Panc1 (cell line): ENCODE data around the gene NIPA2. TPM values are rescaled to one million over a fixed set of nuclear protein-coding genes. Genes with fewer than 3 reads are reported as not detected.
A peak's percentile ranks its signal among the peaks of the same experiment; 100 is the strongest.

Source experiments
- ATAC-seq: fragments of 200-7000 bp; cut with Tn5 transposase; 2 replicates; pipeline ENCODE4 v1.9.1; 2020; ENCODE audit warnings: mild to moderate bottlenecking, moderate library complexity
- BruUV-seq: library from RNA; stranded (reverse); fragments of 400-500 nt; replicated peaks from 2 replicates; lab custom pipeline; 2021; lab: Mats Ljungman, UMichigan
- CTCF ChIA-PET: fragments of 300-600 bp; sonication (Branson Sonifier 250); formaldehyde crosslinking; loops from one replicate; lab custom pipeline; 2022; ENCODE audit warnings: antibody characterized with exemption; lab: Charles Lee
- POLR2A ChIA-PET: fragments of 300-600 bp; sonication (Branson Sonifier 250); formaldehyde crosslinking; loops from one replicate; lab custom pipeline; 2022; ENCODE audit warnings: antibody characterized with exemption; lab: Charles Lee
- DNase-seq: peaks from one replicate; pipeline ENCODE4 v3.0.0-alpha.2; 2010; ENCODE audit warnings: low read depth, low spot score
- H3K27ac ChIP-seq: 2 replicates; pipeline ENCODE4 v1.5.1; 2011; ENCODE audit warnings: mild to moderate bottlenecking, low read length, inconsistent platforms
- H3K27me3 ChIP-seq: fragments of 200-500 bp; sonication (Bioruptor generic); 2 replicates; pipeline ENCODE4 v1.6.0; 2014; ENCODE audit warnings: low read length, inconsistent platforms; ENCODE audit not compliant: control insufficient read depth, insufficient read depth
- H3K36me3 ChIP-seq: fragments of 200-500 bp; sonication (Bioruptor generic); 2 replicates; pipeline ENCODE4 v1.5.1; 2014; ENCODE audit warnings: inconsistent platforms, mild to moderate bottlenecking, low read length, moderate library complexity; ENCODE audit not compliant: control insufficient read depth, insufficient read depth
- H3K4me1 ChIP-seq: 2 replicates; pipeline ENCODE4 v1.5.1; 2011; ENCODE audit warnings: inconsistent platforms, mild to moderate bottlenecking, low read length, moderate library complexity; ENCODE audit not compliant: control insufficient read depth, insufficient read depth
- H3K4me3 ChIP-seq, 2 experiments: 2 replicates each; pipeline ENCODE4 v1.5.1; 2011 to 2012; ENCODE audit warnings: low read depth in 2 of 2, low read length in 2 of 2, mild to moderate bottlenecking in 2 of 2, inconsistent platforms in 1 of 2, moderate library complexity in 1 of 2
- H3K9me3 ChIP-seq: fragments of 200-500 bp; sonication (Bioruptor generic); 2 replicates; pipeline ENCODE4 v1.5.1; 2014; ENCODE audit warnings: low read depth, mild to moderate bottlenecking, inconsistent platforms, low read length, moderate library complexity; ENCODE audit not compliant: control insufficient read depth, insufficient read depth
- CTCF ChIP-seq: fragments of 450-650 bp; IDR thresholded peaks from 2 replicates; pipeline ENCODE4 v1.5.1; 2017; ENCODE audit warnings: mild to moderate bottlenecking
- POLR2AphosphoS5 ChIP-seq: IDR thresholded peaks from 2 replicates; pipeline ENCODE4 v1.6.1; 2012; ENCODE audit warnings: mild to moderate bottlenecking, low read depth, low read length, moderate library complexity
- SIN3A ChIP-seq: IDR thresholded peaks from 2 replicates; pipeline ENCODE4 v1.6.1; 2012; ENCODE audit warnings: low read depth, mild to moderate bottlenecking, low read length, moderate library complexity, borderline replicate concordance; ENCODE audit not compliant: insufficient read depth
- TCF7L2 ChIP-seq: IDR thresholded peaks from 2 replicates; pipeline ENCODE4 v1.6.1; 2011; ENCODE audit warnings: mild to moderate bottlenecking, low read depth, low read length, inconsistent platforms
- in situ Hi-C: cut with HindIII; loops from 2 replicates; pipeline ENCODE4 v1.10.0; 2016; ENCODE audit warnings: low sequenced_read_pairs, low pct_unique_long_range_greater_than_20kb
- intact Hi-C: fragments of 100-400 bp; cut with micrococcal nuclease; formaldehyde crosslinking; loops from one replicate; pipeline ENCODE4 v1.10.0; 2022; ENCODE audit not compliant: unreplicated experiment
- total RNA-seq: library from RNA; stranded (reverse); gene quantifications from one replicate; pipeline ENCODE4 v1.2.1, GENCODE V29; 2021; ENCODE audit not compliant: unreplicated experiment
- TF ChIP-seq, protein P1 (sequence below), 2 experiments: IDR thresholded peaks; 2 replicates each; pipeline ENCODE4 v1.6.1; 2011 to 2012; ENCODE audit warnings: low read depth in 2 of 2, control low read depth in 1 of 2, low read length in 1 of 2, mild to moderate bottlenecking in 1 of 2, moderate library complexity in 1 of 2; ENCODE audit not compliant: insufficient read depth in 1 of 2

The NIPA2 gene
- total RNA-seq, 1 experiment from 2014 or later, result 94.8 TPM

- ATAC-seq (no peak), DNase-seq (no peak)
- no peaks in the 10 kb centered on the region for H3K9me3 ChIP-seq
- TF ChIP-seq, protein P1, sequence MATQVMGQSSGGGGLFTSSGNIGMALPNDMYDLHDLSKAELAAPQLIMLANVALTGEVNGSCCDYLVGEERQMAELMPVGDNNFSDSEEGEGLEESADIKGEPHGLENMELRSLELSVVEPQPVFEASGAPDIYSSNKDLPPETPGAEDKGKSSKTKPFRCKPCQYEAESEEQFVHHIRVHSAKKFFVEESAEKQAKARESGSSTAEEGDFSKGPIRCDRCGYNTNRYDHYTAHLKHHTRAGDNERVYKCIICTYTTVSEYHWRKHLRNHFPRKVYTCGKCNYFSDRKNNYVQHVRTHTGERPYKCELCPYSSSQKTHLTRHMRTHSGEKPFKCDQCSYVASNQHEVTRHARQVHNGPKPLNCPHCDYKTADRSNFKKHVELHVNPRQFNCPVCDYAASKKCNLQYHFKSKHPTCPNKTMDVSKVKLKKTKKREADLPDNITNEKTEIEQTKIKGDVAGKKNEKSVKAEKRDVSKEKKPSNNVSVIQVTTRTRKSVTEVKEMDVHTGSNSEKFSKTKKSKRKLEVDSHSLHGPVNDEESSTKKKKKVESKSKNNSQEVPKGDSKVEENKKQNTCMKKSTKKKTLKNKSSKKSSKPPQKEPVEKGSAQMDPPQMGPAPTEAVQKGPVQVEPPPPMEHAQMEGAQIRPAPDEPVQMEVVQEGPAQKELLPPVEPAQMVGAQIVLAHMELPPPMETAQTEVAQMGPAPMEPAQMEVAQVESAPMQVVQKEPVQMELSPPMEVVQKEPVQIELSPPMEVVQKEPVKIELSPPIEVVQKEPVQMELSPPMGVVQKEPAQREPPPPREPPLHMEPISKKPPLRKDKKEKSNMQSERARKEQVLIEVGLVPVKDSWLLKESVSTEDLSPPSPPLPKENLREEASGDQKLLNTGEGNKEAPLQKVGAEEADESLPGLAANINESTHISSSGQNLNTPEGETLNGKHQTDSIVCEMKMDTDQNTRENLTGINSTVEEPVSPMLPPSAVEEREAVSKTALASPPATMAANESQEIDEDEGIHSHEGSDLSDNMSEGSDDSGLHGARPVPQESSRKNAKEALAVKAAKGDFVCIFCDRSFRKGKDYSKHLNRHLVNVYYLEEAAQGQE (IDR thresholded peaks at IDR 0.05; ENCODE audit: insufficient read depth in 1 of 2, low read depth in 2 of 2, low read length in 1 of 2), result no peak
- 0 out of 2 replicates have a peak, but pooled peaks have one; percentile 5 for TF ChIP-seq SIN3A
- H3K4me3 ChIP-seq, result peak overlapping the region; percentile 53 to 98
- in situ Hi-C loops (no loop called here), intact Hi-C loops (no loop called here)
- POLR2A ChIA-PET, result interaction anchor here (1.2 kb wide), 1 partner anchor 10 kb away, joined by 3 read pairs; no protein-coding TSS in a partner anchor
- H3K27me3 ChIP-seq, result no peaks in the 10 kb centered on the region
- H3K27ac ChIP-seq, result peak overlapping the region; percentile 95
- peaks cover 4% of the 10 kb centered on the region; the same call in 1 of the 2 replicates for H3K4me1 ChIP-seq
- no peaks in the 10 kb centered on the region; the same call in 1 of the 2 replicates for H3K36me3 ChIP-seq
- CTCF ChIA-PET, result no interaction called here
- BruUV-seq, result no TSS peak
Observed at GRCh38 chr15:22839046-22839695, 705 bp downstream of the NIPA2 start.

DNA sequence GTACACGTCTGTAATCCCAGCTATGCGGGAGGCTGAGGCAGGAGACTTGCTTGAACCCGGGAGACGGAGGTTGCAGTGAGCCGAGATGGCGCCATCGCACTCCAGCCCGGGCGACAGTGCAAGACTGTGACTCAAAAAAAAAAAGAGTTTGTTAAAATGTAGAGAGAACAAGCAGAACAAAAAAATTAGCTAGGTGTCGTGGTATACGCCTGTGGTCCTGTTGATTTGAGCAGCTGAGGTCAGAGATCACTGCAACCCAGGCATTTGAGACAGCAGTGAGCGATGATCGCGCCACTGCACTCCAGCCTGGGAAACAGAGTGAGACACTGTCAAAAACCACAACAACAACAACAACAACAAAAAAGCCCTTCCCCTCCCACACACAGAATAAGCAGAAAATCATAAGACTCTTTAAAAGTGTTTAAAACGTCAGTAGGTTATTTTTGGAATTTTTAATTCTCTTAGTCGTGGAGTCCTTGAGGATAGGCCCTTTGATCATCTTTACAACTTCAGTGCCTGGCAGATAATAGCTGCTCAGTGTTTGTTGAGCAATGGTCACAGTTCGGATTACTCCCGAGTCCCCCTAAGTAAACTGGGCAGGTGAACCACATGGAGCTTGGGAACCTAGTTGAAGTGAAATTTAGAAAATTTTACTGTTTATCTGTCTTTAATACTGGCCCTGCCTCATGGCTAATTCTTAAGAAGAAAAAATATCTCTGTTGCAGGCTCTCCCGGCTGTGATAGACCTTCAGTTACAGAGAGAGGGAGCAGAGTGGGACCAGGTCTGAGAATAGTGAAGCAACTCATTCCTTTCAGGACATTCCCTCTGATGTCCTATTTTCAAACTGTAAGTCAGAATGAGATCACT lies 6.2 kb downstream of the NIPA2 start:
- Histone ChIP-seq H3K9me3 (no peaks in the 10 kb centered on the region), H3K27ac (no peak overlapping the region), H3K36me3 (no peaks in the 10 kb centered on the region; the same call in none of the 2 replicates), H3K4me1 (peaks cover 4% of the 10 kb centered on the region; the same call in 1 of the 2 replicates), H3K4me3 (no peak overlapping the region), H3K27me3 (no peaks in the 10 kb centered on the region)
- ChIA-PET CTCF (no interaction called here), POLR2A (no interaction called here)
- BruUV-seq, result no TSS peak
- no peak for ATAC-seq
- no peak for TF ChIP-seq SIN3A
- TF ChIP-seq, protein P1 (IDR thresholded peaks at IDR 0.05; ENCODE audit: insufficient read depth in 1 of 2, low read depth in 2 of 2, low read length in 1 of 2), result no peak
- TF ChIP-seq POLR2AphosphoS5, result no peak
- no peak for TF ChIP-seq TCF7L2
- no peak for TF ChIP-seq CTCF
- in situ Hi-C loops (no loop called here), intact Hi-C loops (no loop called here)
- DNase-seq, result no peak
